CD14-positive monocyte (primary cell): Measurements from ENCODE around the gene PPT1. TPM values are rescaled to one million over a fixed set of nuclear protein-coding genes. Genes with fewer than 3 reads are reported as not detected.

ENCODE experiments used
- DNase-seq, 3 donors: peaks; one replicate each; pipeline ENCODE4 v3.0.0-alpha.2; 2011 to 2022
- H2AFZ ChIP-seq: 2 replicates; pipeline ENCODE4 v1.6.0; 2012; ENCODE audit warnings: mild to moderate bottlenecking, low read depth, low read length, inconsistent platforms; ENCODE audit not compliant: insufficient read depth, poor library complexity, severe bottlenecking
- H3K27ac ChIP-seq, 2 donors: 1 replicate in 1 of 2; 2 replicates in 1 of 2; pipeline ENCODE4 v1.5.1; 2012 to 2013; ENCODE audit warnings: low read length in 2 of 2, control low read depth in 1 of 2, inconsistent platforms in 1 of 2, low read depth in 1 of 2, mild to moderate bottlenecking in 1 of 2
- H3K27me3 ChIP-seq, 2 donors: one replicate each; pipeline versions ENCODE4 v1.6.0 to v1.6.1; 2011 to 2013; ENCODE audit warnings: low read length in 2 of 2; ENCODE audit not compliant: control insufficient read depth in 2 of 2, insufficient read depth in 2 of 2
- H3K36me3 ChIP-seq, 2 donors: replicated peaks in 1 of 2; 1 replicate in 1 of 2; 2 replicates in 1 of 2; pipeline versions ENCODE4 v1.5.1 to v1.6.1; 2012 to 2013; ENCODE audit warnings: low read length in 2 of 2, control low read depth in 1 of 2, inconsistent platforms in 1 of 2, mild to moderate bottlenecking in 1 of 2; ENCODE audit not compliant: insufficient read depth in 2 of 2, control insufficient read depth in 1 of 2
- H3K4me1 ChIP-seq, 2 donors: 1 replicate in 1 of 2; 2 replicates in 1 of 2; pipeline versions ENCODE4 v1.5.1 to v1.6.1; 2012 to 2013; ENCODE audit warnings: low read length in 2 of 2, control low read depth in 1 of 2, inconsistent platforms in 1 of 2, mild to moderate bottlenecking in 1 of 2, moderate library complexity in 1 of 2; ENCODE audit not compliant: insufficient read depth in 2 of 2, control insufficient read depth in 1 of 2
- H3K4me2 ChIP-seq: replicated peaks from 2 replicates; pipeline ENCODE3; 2012; ENCODE audit warnings: low read length, moderate library complexity, mild to moderate bottlenecking; ENCODE audit not compliant: poor library complexity, severe bottlenecking; ENCODE audit errors: extremely low read depth
- H3K4me3 ChIP-seq, 3 experiments: fragments of 200-600 bp in 1 of 3; sonication (generic) in 1 of 3; replicated peaks in 1 of 3; 1 replicate in 2 of 3; 2 replicates in 1 of 3; pipeline ENCODE4 v1.5.1; 2011 to 2013; ENCODE audit warnings: low read length in 3 of 3, mild to moderate bottlenecking in 3 of 3, control low read depth in 2 of 3, low read depth in 2 of 3, inconsistent platforms in 1 of 3, moderate library complexity in 1 of 3
- H3K79me2 ChIP-seq: 2 replicates; pipeline ENCODE4 v1.6.0; 2012; ENCODE audit warnings: mild to moderate bottlenecking, control low read depth, inconsistent platforms, low read length, moderate library complexity; ENCODE audit not compliant: insufficient read depth
- H3K9ac ChIP-seq: 2 replicates; pipeline ENCODE4 v1.6.0; 2017; ENCODE audit warnings: low read length, mild to moderate bottlenecking; ENCODE audit not compliant: insufficient read depth, poor library complexity, severe bottlenecking
- H3K9me3 ChIP-seq, 2 donors: replicated peaks in 1 of 2; 1 replicate in 1 of 2; 2 replicates in 1 of 2; pipeline versions ENCODE4 v1.5.1 to v1.6.1; 2012 to 2013; ENCODE audit warnings: low read length in 2 of 2, control low read depth in 1 of 2; ENCODE audit not compliant: control insufficient read depth in 1 of 2, insufficient read depth in 1 of 2
- H4K20me1 ChIP-seq: 2 replicates; pipeline ENCODE4 v1.6.0; 2012; ENCODE audit warnings: mild to moderate bottlenecking, low read length, control low read depth, moderate library complexity; ENCODE audit not compliant: insufficient read depth
- H3K27ac Mint-ChIP-seq, 7 donors: one replicate each; pipeline ENCODE4 v1.8.0; 2020; ENCODE audit warnings: mild to moderate bottlenecking in 7 of 7, mixed read lengths in 7 of 7, moderate library complexity in 6 of 7, inconsistent platforms in 2 of 7
- H3K27me3 Mint-ChIP-seq, 3 donors: one replicate each; pipeline ENCODE4 v1.8.0; 2021 to 2022; ENCODE audit warnings: low read depth in 3 of 3, mild to moderate bottlenecking in 3 of 3, mixed read lengths in 3 of 3, moderate library complexity in 3 of 3, inconsistent platforms in 1 of 3
- H3K36me3 Mint-ChIP-seq, 2 donors: one replicate each; pipeline ENCODE4 v1.8.0; 2020; ENCODE audit warnings: mixed read lengths in 2 of 2, inconsistent platforms in 1 of 2, mild to moderate bottlenecking in 1 of 2
- H3K4me1 Mint-ChIP-seq: one replicate; pipeline ENCODE4 v1.8.0; 2020; ENCODE audit warnings: mild to moderate bottlenecking, mixed read lengths
- H3K4me3 Mint-ChIP-seq, 2 donors: one replicate each; pipeline ENCODE4 v1.8.0; 2020; ENCODE audit warnings: mild to moderate bottlenecking in 2 of 2, mixed read lengths in 2 of 2, moderate library complexity in 1 of 2
- H3K9me3 Mint-ChIP-seq, 7 donors: one replicate each; pipeline ENCODE4 v1.8.0; 2020 to 2022; ENCODE audit warnings: mixed read lengths in 7 of 7, mild to moderate bottlenecking in 6 of 7, moderate library complexity in 6 of 7, inconsistent platforms in 2 of 7
- CTCF ChIP-seq: fragments of 200-600 bp; IDR thresholded peaks from one replicate; pipeline ENCODE4 v1.8.0; 2022; ENCODE audit warnings: antibody characterized with exemption, mild to moderate bottlenecking
- WGBS: methylation state at CpG from one replicate; pipeline ENCODE4 v1.1.5; 2013; ENCODE audit warnings: missing lambda C conversion rate; ENCODE audit not compliant: insufficient coverage; 5-methylcytosine and 5-hydroxymethylcytosine counted together
- intact Hi-C, 2 donors: fragments of 100-400 bp; cut with micrococcal nuclease; formaldehyde crosslinking; loops; one replicate each; pipeline versions ENCODE4 v1.15.0 to v1.15.1; 2023
- polyA plus RNA-seq, 3 donors: library from polyadenylated mRNA; depleted of rRNA in 1 of 3; unstranded in 2 of 3; stranded (reverse) in 1 of 3; fragments of 300-500 nt in 2 of 3; fragments of >200 nt in 1 of 3; fragmentation: Illumina TruSeq in 2 of 3; gene quantifications; 1 replicate in 2 of 3; 2 replicates in 1 of 3; pipeline ENCODE4 v1.2.3, GENCODE V29; 2012 to 2021

Gene PPT1
- polyA plus RNA-seq, 3 donors, result 166 to 1,143 (median 658) TPM

GRCh38 chr1:40039757-40040510 is 57.1 kb downstream of the PPT1 start:
- under 1% methylated on average over 43 of the region's 52 CpGs for WGBS
- Histone ChIP-seq H2AFZ (peak overlapping the region; percentile 81), H4K20me1 (peaks cover 43% of the 10 kb centered on the region), H3K9ac (peak overlapping the region; percentile 93), H3K27ac (peak overlapping the region; percentile 94 to 99), H3K36me3 (peaks cover 0 to 1% of the 10 kb centered on the region in 2 donors), H3K4me1 (peaks cover 85 to 87% of the 10 kb centered on the region in 2 donors), H3K79me2 (peaks cover 53% of the 10 kb centered on the region), H3K9me3 (no peaks in the 10 kb centered on the region), H3K4me3 (peak overlapping the region; percentile 73 to 99 (median 89)), H3K4me2 (peak overlapping the region; percentile 96), H3K27me3 (no peaks in the 10 kb centered on the region)
- Mint-ChIP-seq H3K9me3 (peaks cover 0 to 2% (median 0%) of the 10 kb centered on the region in 7 donors), H3K36me3 (peaks cover 11 to 18% of the 10 kb centered on the region in 2 donors), H3K4me3 (peak overlapping the region; percentile 94 to 99), H3K27me3 (peaks cover 0 to 4% (median 1%) of the 10 kb centered on the region in 3 donors), H3K4me1 (peaks cover 77% of the 10 kb centered on the region), H3K27ac (peak overlapping the region; percentile 99 to 100 (median 100))
- intact Hi-C loops, result loop anchor here (5.0 to 10.0 kb wide), 3 partner anchors 37 to 153 kb away; no protein-coding TSS in a partner anchor
- peak; percentile 77 to 89 (median 85) for DNase-seq
- no peak for TF ChIP-seq CTCF

- H3K4me3 Mint-ChIP-seq, result peak overlapping the region; percentile 94 to 99
- Histone ChIP-seq H3K27me3 (no peaks in the 10 kb centered on the region), H3K27ac (peak overlapping the region; percentile 94 to 99), H2AFZ (peak overlapping the region; percentile 81), H3K4me3 (peak overlapping the region; percentile 73 to 99 (median 89)), H4K20me1 (peaks cover 37% of the 10 kb centered on the region), H3K4me2 (peak overlapping the region; percentile 96), H3K79me2 (peaks cover 46% of the 10 kb centered on the region), H3K4me1 (peaks cover 86 to 87% of the 10 kb centered on the region in 2 donors), H3K36me3 (no peaks in the 10 kb centered on the region), H3K9ac (peak overlapping the region; percentile 93), H3K9me3 (no peaks in the 10 kb centered on the region)
- H3K27ac Mint-ChIP-seq, result peak overlapping the region; percentile 99 to 100 (median 100)
- peaks cover 0 to 2% (median 0%) of the 10 kb centered on the region in 7 donors for H3K9me3 Mint-ChIP-seq
- peaks cover 0 to 4% (median 1%) of the 10 kb centered on the region in 3 donors for H3K27me3 Mint-ChIP-seq
- intact Hi-C loops, result loop anchor here (5.0 to 10.0 kb wide), 2 partner anchors 54 to 152 kb away; no protein-coding TSS in a partner anchor
- WGBS, result 0% methylated on average over 10 of the region's 10 CpGs
- peak in 2 of 3 donors; percentile 56 to 59 for DNase-seq
- H3K4me1 Mint-ChIP-seq, result peaks cover 79% of the 10 kb centered on the region
- H3K36me3 Mint-ChIP-seq, result peaks cover 11 to 18% of the 10 kb centered on the region in 2 donors
- TF ChIP-seq CTCF, result no peak
Observed at GRCh38 chr1:40039245-40039756, 57.8 kb downstream of the PPT1 start.
